Measurements from ENCODE around the gene RASD2.

Gene RASD2

GRCh38 chr22:35509451-35509850, 31.2 kb upstream of the RASD2 start:
- no peaks in the 10 kb centered on the region for H3K36me3 ChIP-seq (ENCODE audit: insufficient read depth, low read length)
- no peaks in the 10 kb centered on the region for H3K9me3 ChIP-seq (ENCODE audit: insufficient read depth, low read depth, low read length)
- H3K9ac ChIP-seq (ENCODE audit: low read depth, low read length, poor library complexity, severe bottlenecking): no peak overlapping the region
- H3K79me2 ChIP-seq (ENCODE audit: insufficient read depth, low read length): no peaks in the 10 kb centered on the region
- H3K9me2 ChIP-seq (replicated peaks; ENCODE audit: low read depth, low read length): no peaks in the 10 kb centered on the region
- no peak overlapping the region for H3K4me2 ChIP-seq (ENCODE audit: low read depth, low read length, poor library complexity, severe bottlenecking)
- H3F3A ChIP-seq (ENCODE audit: low read depth): no peaks in the 10 kb centered on the region
- H2AFZ ChIP-seq (ENCODE audit: low read length): no peak overlapping the region
- TF ChIP-seq CTCF (conservative IDR thresholded peaks at IDR 0.05; ENCODE audit: low read length) (no peak), EZH2phosphoT487 (IDR thresholded peaks at IDR 0.05; ENCODE audit: borderline replicate concordance) (no peak)
- H3K4me3 ChIP-seq (ENCODE audit: low read length, poor library complexity, severe bottlenecking): no peak overlapping the region
- H3K27me3 ChIP-seq (ENCODE audit: insufficient read depth, low read length, poor library complexity, severe bottlenecking): no peaks in the 10 kb centered on the region
- peaks cover 17% of the 10 kb centered on the region for H3K4me1 ChIP-seq (ENCODE audit: insufficient read depth, low read length, poor library complexity, severe bottlenecking)
- H4K20me1 ChIP-seq (ENCODE audit: insufficient read depth, low read length, poor library complexity, severe bottlenecking): no peaks in the 10 kb centered on the region

- no peaks in the 10 kb centered on the region for H3K36me3 ChIP-seq (ENCODE audit: insufficient read depth, low read length)
Measured at GRCh38 chr22:35509960-35510359, 30.7 kb upstream of the RASD2 start.

GRCh38 chr22:35510481-35510934, 30.1 kb upstream of the RASD2 start:
- Histone ChIP-seq H4K20me1 (ENCODE audit: insufficient read depth, low read length, poor library complexity, severe bottlenecking) (no peaks in the 10 kb centered on the region), H3K36me3 (ENCODE audit: insufficient read depth, low read length) (no peaks in the 10 kb centered on the region), H3K4me3 (ENCODE audit: low read length, poor library complexity, severe bottlenecking) (no peak overlapping the region), H3K9ac (ENCODE audit: low read depth, low read length, poor library complexity, severe bottlenecking) (no peak overlapping the region), H3K4me2 (ENCODE audit: low read depth, low read length, poor library complexity, severe bottlenecking) (no peak overlapping the region), H3K79me2 (ENCODE audit: insufficient read depth, low read length) (no peaks in the 10 kb centered on the region), H2AFZ (ENCODE audit: low read length) (no peak overlapping the region), H3K27me3 (ENCODE audit: insufficient read depth, low read length, poor library complexity, severe bottlenecking) (no peaks in the 10 kb centered on the region), H3K9me3 (ENCODE audit: insufficient read depth, low read depth, low read length) (no peaks in the 10 kb centered on the region), H3K4me1 (ENCODE audit: insufficient read depth, low read length, poor library complexity, severe bottlenecking) (peaks cover 12% of the 10 kb centered on the region), H3F3A (ENCODE audit: low read depth) (no peaks in the 10 kb centered on the region), H3K9me2 (replicated peaks; ENCODE audit: low read depth, low read length) (no peaks in the 10 kb centered on the region)
- TF ChIP-seq CTCF (conservative IDR thresholded peaks at IDR 0.05; ENCODE audit: low read length) (no peak), EZH2phosphoT487 (IDR thresholded peaks at IDR 0.05; ENCODE audit: borderline replicate concordance) (no peak)

More at GRCh38 chr22:35509960-35510359, 30.7 kb upstream of the RASD2 start:
- H3K9me3 ChIP-seq (ENCODE audit: insufficient read depth, low read depth, low read length): no peaks in the 10 kb centered on the region
- no peak overlapping the region for H2AFZ ChIP-seq (ENCODE audit: low read length)
- TF ChIP-seq CTCF (conservative IDR thresholded peaks at IDR 0.05; ENCODE audit: low read length): no peak
- TF ChIP-seq EZH2phosphoT487 (IDR thresholded peaks at IDR 0.05; ENCODE audit: borderline replicate concordance): no peak
- peaks cover 17% of the 10 kb centered on the region for H3K4me1 ChIP-seq (ENCODE audit: insufficient read depth, low read length, poor library complexity, severe bottlenecking)
- no peaks in the 10 kb centered on the region for H3K79me2 ChIP-seq (ENCODE audit: insufficient read depth, low read length)
- no peaks in the 10 kb centered on the region for H3F3A ChIP-seq (ENCODE audit: low read depth)
- no peak overlapping the region for H3K9ac ChIP-seq (ENCODE audit: low read depth, low read length, poor library complexity, severe bottlenecking)
- no peaks in the 10 kb centered on the region for H3K27me3 ChIP-seq (ENCODE audit: insufficient read depth, low read length, poor library complexity, severe bottlenecking)
- H3K4me2 ChIP-seq (ENCODE audit: low read depth, low read length, poor library complexity, severe bottlenecking): no peak overlapping the region
- no peaks in the 10 kb centered on the region for H3K9me2 ChIP-seq (replicated peaks; ENCODE audit: low read depth, low read length)
- H3K4me3 ChIP-seq (ENCODE audit: low read length, poor library complexity, severe bottlenecking): no peak overlapping the region
- H4K20me1 ChIP-seq (ENCODE audit: insufficient read depth, low read length, poor library complexity, severe bottlenecking): no peaks in the 10 kb centered on the region

All from Loucy (cell line).